GM12892 (cell line): ENCODE measurements around the gene SH3RF3.

Source experiments
- POLR2A ChIP-seq: IDR thresholded peaks from 2 replicates; pipeline ENCODE4 v1.6.1; 2011; ENCODE audit warnings: low read depth, low read length, control low read depth
- POLR2AphosphoS5 ChIP-seq: IDR thresholded peaks from 2 replicates; pipeline ENCODE4 v1.6.1; 2011; ENCODE audit warnings: low read depth, low read length, control low read depth

GRCh38 chr2:109423556-109424359, 294.8 kb downstream of the SH3RF3 start:
- TF ChIP-seq POLR2A (no peak), POLR2AphosphoS5 (no peak)
